ENCODE data around the gene LRRC28.

DNA sequence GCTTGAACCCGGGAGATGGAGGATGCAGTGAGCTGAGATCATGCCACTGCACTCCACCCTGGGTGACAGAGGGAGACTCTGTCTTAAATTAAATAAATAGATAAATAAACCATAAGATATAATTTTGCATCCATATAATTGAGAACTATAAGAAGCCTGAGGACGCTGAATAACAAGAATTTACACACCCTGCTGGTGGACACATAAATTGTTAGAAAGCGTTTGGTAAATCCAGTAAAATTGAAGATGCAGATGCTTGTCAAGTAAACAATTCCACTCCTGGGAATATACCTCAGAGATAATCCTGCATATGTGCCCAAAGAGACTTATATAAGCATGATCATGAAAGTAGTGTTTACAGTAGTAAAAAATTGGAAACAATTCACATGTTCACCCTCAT, 43.6 kb upstream of the LRRC28 start:
- TF ChIP-seq POLR2AphosphoS5 (IDR thresholded peaks at IDR 0.05): no peak
- no peak for TF ChIP-seq CTCF (IDR thresholded peaks at IDR 0.05)
- no peak for TF ChIP-seq POLR2A (IDR thresholded peaks at IDR 0.05)
- TF ChIP-seq EP300 (IDR thresholded peaks at IDR 0.05): no peak

Measured in upper lobe of left lung (tissue), 4 donors.